PFSK-1 (cell line): Measurements from ENCODE around the gene NFATC4.

ENCODE experiments used
- FOXP2 ChIP-seq: optimal IDR thresholded peaks from 2 replicates; pipeline ENCODE3; 2011; ENCODE audit warnings: borderline replicate concordance, control low read depth, inconsistent platforms; ENCODE audit not compliant: insufficient read depth; ENCODE audit errors: extremely low read length, extremely low read depth
- POLR2AphosphoS5 ChIP-seq: IDR thresholded peaks from 2 replicates; pipeline ENCODE4 v1.6.1; 2012; ENCODE audit warnings: low read depth, mild to moderate bottlenecking, control low read depth, low read length, moderate library complexity
- REST ChIP-seq, 2 experiments: IDR thresholded peaks; 2 replicates each; pipeline versions ENCODE4 v1.6.1 to v1.8.0; 2011 to 2012; ENCODE audit warnings: low read depth in 2 of 2, low read length in 2 of 2, control low read depth in 1 of 2, inconsistent platforms in 1 of 2, mild to moderate bottlenecking in 1 of 2, moderate library complexity in 1 of 2; ENCODE audit not compliant: insufficient read depth in 1 of 2
- SIN3A ChIP-seq: IDR thresholded peaks from 2 replicates; pipeline ENCODE4 v1.6.1; 2012; ENCODE audit warnings: mild to moderate bottlenecking, low read length, moderate library complexity, borderline replicate concordance; ENCODE audit not compliant: insufficient read depth
- TAF1 ChIP-seq: IDR thresholded peaks from 2 replicates; pipeline ENCODE4 v1.6.1; 2012; ENCODE audit warnings: low read length, control low read depth, borderline replicate concordance; ENCODE audit not compliant: insufficient read depth

GRCh38 chr14:24403294-24403998 lies 35.5 kb downstream of the NFATC4 start:
- no peak for TF ChIP-seq POLR2AphosphoS5
- no peak for TF ChIP-seq REST (IDR thresholded peaks at IDR 0.05; ENCODE audit: insufficient read depth in 1 of 2, low read depth in 2 of 2, low read length in 2 of 2)
- TF ChIP-seq TAF1, result no peak
- TF ChIP-seq FOXP2, result no peak
- TF ChIP-seq SIN3A, result no peak
